ENCODE results near the gene PPP1CA.

The PPP1CA gene

DNA sequence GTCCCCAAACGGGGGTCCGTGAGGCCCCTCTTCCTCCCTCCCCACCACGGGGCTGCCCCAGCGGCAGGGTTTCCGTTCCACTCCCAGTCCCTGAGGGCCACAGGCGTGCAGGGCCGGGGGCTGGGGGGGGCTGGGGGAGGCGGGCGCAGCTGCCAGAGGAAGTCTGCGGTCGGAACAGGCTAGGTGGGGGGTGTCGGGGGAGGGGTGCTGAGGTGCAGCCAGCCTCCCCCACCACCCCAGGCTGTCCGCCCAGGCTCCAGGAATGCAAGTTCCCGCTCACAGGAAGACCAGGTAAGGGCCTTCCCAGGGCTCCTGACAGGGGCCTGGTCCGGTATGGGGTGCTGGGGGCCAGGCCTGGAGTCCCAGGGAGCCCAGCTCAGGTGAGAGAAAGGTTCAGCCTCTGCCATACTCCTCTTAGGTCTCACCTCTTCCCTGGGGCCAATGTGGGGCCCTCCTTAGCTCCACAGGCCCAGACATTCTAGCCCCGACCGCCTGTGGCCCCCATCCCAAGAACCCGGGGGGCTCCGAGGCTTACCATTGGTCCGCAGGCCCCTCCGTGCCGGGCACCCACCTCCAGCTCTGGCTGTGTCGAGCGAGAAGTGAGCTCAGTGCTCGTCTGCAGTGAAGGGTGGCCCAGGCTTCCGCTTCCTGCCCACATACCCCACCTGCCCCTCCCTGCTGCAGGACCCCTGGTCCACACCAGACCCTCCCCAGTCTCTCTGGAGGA lies 35.6 kb upstream of the PPP1CA start, which contains the start of gene PTPRCAP:
Gene PTPRCAP (minus strand): TSS at position 601 of the 727 bp plus-strand sequence. CDS start 63 bp downstream, at position 538.
- Histone ChIP-seq H3K4me3 (ENCODE audit: low read length) (peak within 1 kb of the TSS; percentile 90), H3K36me3 (ENCODE audit: control insufficient read depth, low read length) (peaks cover 90% of the 10 kb centered on the region), H3K9me2 (replicated peaks; ENCODE audit: control insufficient read depth, low read length) (no peaks in the 10 kb centered on the region), H3K4me2 (ENCODE audit: low read length) (peak within 1 kb of the TSS; percentile 94), H4K20me1 (ENCODE audit: control insufficient read depth, insufficient read depth, low read depth, low read length) (peaks cover 12% of the 10 kb centered on the region; the same call in 1 of the 2 replicates), H3K27ac (ENCODE audit: low read depth, low read length) (peak within 1 kb of the TSS; percentile 97), H3F3A (ENCODE audit: control insufficient read depth, insufficient read depth) (peaks cover 48% of the 10 kb centered on the region), H3K79me2 (ENCODE audit: control insufficient read depth, low read length) (peaks cover 58% of the 10 kb centered on the region), H3K27me3 (ENCODE audit: control insufficient read depth, low read length) (no peaks in the 10 kb centered on the region), H3K4me1 (ENCODE audit: control insufficient read depth, low read length) (peaks cover 79% of the 10 kb centered on the region), H3K9me3 (ENCODE audit: control insufficient read depth, insufficient read depth, low read length) (no peaks in the 10 kb centered on the region)
- TF ChIP-seq EZH2phosphoT487 (IDR thresholded peaks at IDR 0.05; ENCODE audit: borderline replicate concordance, low read length) = no peak
- no peak for TF ChIP-seq CTCF (IDR thresholded peaks at IDR 0.05; ENCODE audit: low read depth, low read length, poor library complexity, severe bottlenecking)

DNA sequence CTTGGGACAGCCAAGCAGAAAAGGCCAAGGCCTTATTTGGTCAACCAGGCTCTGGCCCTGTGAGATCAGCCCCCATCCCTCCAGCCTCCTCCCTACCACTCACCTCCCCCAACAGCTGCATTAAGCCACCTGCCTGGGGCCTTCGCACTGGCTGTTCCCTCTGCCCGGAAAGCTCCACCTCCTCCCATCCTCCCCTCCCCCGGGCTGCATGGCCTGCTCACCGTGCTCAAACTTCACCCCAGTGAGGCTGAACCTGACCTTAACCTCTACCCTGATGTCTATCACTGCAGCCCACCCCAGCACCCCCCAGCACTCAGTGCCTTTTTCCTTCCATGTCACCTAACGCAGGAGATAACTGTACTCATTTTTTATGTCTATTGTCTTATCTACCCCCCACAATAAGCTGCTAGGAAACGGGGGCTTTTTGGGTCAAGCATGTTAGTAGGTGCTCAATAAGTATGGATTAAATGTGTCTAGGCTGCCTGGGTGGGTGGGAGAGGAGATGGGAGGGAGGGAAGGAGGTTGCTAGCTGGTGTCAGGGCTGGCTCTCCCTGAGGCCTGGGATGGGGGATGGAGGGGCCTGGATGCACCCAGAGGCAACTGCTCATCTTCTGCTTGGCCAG lies 34.9 kb upstream of the PPP1CA start:
- Histone ChIP-seq H3K27me3 (ENCODE audit: control insufficient read depth, low read length) (no peaks in the 10 kb centered on the region), H3F3A (ENCODE audit: control insufficient read depth, insufficient read depth) (peaks cover 43% of the 10 kb centered on the region), H3K4me2 (ENCODE audit: low read length) (peak overlapping the region; percentile 94), H3K27ac (ENCODE audit: low read depth, low read length) (peak overlapping the region; percentile 97), H3K4me1 (ENCODE audit: control insufficient read depth, low read length) (peaks cover 72% of the 10 kb centered on the region), H3K4me3 (ENCODE audit: low read length) (peak overlapping the region; percentile 90), H3K9me3 (ENCODE audit: control insufficient read depth, insufficient read depth, low read length) (no peaks in the 10 kb centered on the region), H4K20me1 (ENCODE audit: control insufficient read depth, insufficient read depth, low read depth, low read length) (peaks cover 12% of the 10 kb centered on the region; the same call in 1 of the 2 replicates), H3K79me2 (ENCODE audit: control insufficient read depth, low read length) (peaks cover 59% of the 10 kb centered on the region), H3K36me3 (ENCODE audit: control insufficient read depth, low read length) (peaks cover 91% of the 10 kb centered on the region), H3K9me2 (replicated peaks; ENCODE audit: control insufficient read depth, low read length) (no peaks in the 10 kb centered on the region)
- no peak for TF ChIP-seq EZH2phosphoT487 (IDR thresholded peaks at IDR 0.05; ENCODE audit: borderline replicate concordance, low read length)
- no peak for TF ChIP-seq CTCF (IDR thresholded peaks at IDR 0.05; ENCODE audit: low read depth, low read length, poor library complexity, severe bottlenecking)

- Histone ChIP-seq H3K4me3 (ENCODE audit: low read length) (peak overlapping the region; percentile 90), H3F3A (ENCODE audit: control insufficient read depth, insufficient read depth) (peaks cover 38% of the 10 kb centered on the region), H3K4me2 (ENCODE audit: low read length) (peak overlapping the region; percentile 94), H3K9me2 (replicated peaks; ENCODE audit: control insufficient read depth, low read length) (no peaks in the 10 kb centered on the region), H4K20me1 (ENCODE audit: control insufficient read depth, insufficient read depth, low read depth, low read length) (peaks cover 12% of the 10 kb centered on the region; the same call in 1 of the 2 replicates), H3K27ac (ENCODE audit: low read depth, low read length) (peak overlapping the region; percentile 97), H3K36me3 (ENCODE audit: control insufficient read depth, low read length) (peaks cover 91% of the 10 kb centered on the region), H3K9me3 (ENCODE audit: control insufficient read depth, insufficient read depth, low read length) (no peaks in the 10 kb centered on the region), H3K27me3 (ENCODE audit: control insufficient read depth, low read length) (no peaks in the 10 kb centered on the region), H3K79me2 (ENCODE audit: control insufficient read depth, low read length) (peaks cover 64% of the 10 kb centered on the region), H3K4me1 (ENCODE audit: control insufficient read depth, low read length) (peaks cover 67% of the 10 kb centered on the region)
- no peak for TF ChIP-seq CTCF (IDR thresholded peaks at IDR 0.05; ENCODE audit: low read depth, low read length, poor library complexity, severe bottlenecking)
- no peak for TF ChIP-seq EZH2phosphoT487 (IDR thresholded peaks at IDR 0.05; ENCODE audit: borderline replicate concordance, low read length)
These were observed 34.2 kb upstream of the PPP1CA start for GRCh38 chr11:67435727-67436458.

Measured in DOHH2 (cell line).